OCI-LY1 (cell line): ENCODE results near the gene SIDT1.

Source experiments
- CTCF ChIP-seq: fragments of 200-600 bp; sonication (generic), shearing (Covaris generic); IDR thresholded peaks from 2 replicates; pipeline ENCODE4 v1.5.1; 2017; ENCODE audit warnings: mild to moderate bottlenecking, antibody characterized with exemption, low read length, moderate library complexity, mixed read lengths
- EZH2 ChIP-seq: fragments of 200-600 bp; sonication (generic), shearing (Covaris generic); IDR thresholded peaks from 2 replicates; pipeline ENCODE4 v1.8.0; 2017; ENCODE audit warnings: borderline replicate concordance, mixed run types, mild to moderate bottlenecking, antibody characterized with exemption, low read length, moderate library complexity, mixed read lengths

- TF ChIP-seq CTCF, result no peak
- TF ChIP-seq EZH2, result no peak
Observed at GRCh38 chr3:113551820-113552219, 19.5 kb downstream of the SIDT1 start.
